Eye (tissue), 1 donor: Measurements from ENCODE around the gene SPN.
"Not testable (repeated sequence)": the region's sequence is repeated elsewhere in the genome, so short reads cannot be mapped to it uniquely, and the experiment has no call there.

Source experiments
- DNase-seq: peaks from one replicate; pipeline ENCODE4 v3.0.0-alpha.2; 2015

SPN gene

GRCh38 chr16:29680180-29680598, 17.1 kb downstream of the SPN start:
- no peak for DNase-seq

DNA sequence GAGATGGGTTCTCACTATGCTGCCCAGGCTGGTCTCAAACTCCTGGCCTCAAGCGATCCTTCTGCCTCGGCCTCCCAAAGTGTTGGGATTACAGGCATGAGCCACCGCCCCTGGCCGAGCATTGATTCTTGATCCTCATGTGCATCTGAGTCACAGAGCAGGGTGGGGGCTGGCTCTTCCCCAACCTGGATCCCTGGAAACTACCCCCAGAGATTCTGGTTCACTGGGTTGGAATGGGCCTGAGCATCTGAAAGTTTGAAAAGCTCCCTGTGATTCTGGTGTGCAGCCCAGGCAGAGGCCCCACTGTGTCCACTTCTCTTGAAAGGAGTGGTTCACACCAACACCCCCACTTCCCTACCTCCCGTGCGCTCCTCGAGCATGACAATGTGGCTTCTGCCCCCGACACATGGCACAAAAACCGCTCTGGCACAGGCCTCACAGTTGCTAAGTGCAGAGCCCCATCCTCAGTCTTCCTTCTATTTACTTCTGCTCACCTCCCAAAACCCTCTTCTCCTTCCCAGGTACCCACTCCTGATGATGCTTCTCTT, 20.6 kb downstream of the SPN start:
- DNase-seq: no peak

DNA sequence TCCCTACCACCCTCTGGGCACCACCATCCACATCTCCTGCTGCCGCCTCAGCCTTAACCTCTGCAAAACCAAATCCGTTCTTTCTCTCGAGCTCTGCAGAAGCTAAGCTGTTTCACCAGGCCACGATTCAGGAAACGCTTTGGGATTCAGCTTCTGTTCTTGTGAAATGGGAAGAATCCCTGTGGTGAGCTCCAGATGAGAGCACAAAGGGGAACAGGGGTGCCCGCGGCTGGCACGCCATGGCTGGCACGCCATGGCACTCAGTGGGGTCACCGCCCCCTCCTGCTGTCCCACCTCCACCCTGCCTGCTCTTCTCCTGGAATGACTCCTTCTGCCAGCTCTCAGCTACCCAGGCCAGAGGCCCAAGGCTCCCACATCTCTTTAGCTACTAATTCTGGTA, 21.6 kb downstream of the SPN start:
- no peak for DNase-seq

GRCh38 chr16:29686740-29687332, 23.8 kb downstream of the SPN start:
- no peak for DNase-seq

GRCh38 chr16:29687755-29688154, 24.7 kb downstream of the SPN start:
- no peak for DNase-seq

- DNase-seq: no peak
Measured at GRCh38 chr16:29688172-29688571, 25.1 kb downstream of the SPN start.

GRCh38 chr16:29689490-29690351, 26.7 kb downstream of the SPN start:
- not testable (repeated sequence) for DNase-seq

GRCh38 chr16:29692606-29693005, 29.6 kb downstream of the SPN start:
- DNase-seq: not testable (repeated sequence)

- DNase-seq: no peak
Measured at GRCh38 chr16:29694384-29695195, 31.5 kb downstream of the SPN start.

DNA sequence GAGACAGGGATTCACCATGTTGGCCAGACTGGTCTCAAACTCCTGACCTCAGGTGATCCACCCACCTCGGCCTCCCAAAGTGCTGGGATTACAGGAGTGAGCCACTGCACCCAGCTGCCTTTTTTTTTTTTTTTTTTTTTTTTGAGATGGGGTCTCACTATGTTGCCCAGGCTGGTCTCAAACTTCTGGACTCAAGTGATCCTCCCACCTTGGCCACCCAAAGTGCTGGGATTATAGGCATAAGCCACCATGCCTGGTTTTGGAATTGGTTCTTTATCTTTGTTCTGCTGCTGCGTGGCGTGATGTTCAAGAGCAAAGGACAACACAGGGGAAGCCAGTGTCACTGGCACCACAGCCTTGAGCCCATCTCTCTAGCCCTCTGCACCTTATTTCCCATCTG, 32.6 kb downstream of the SPN start:
- DNase-seq: not testable (repeated sequence)

DNA sequence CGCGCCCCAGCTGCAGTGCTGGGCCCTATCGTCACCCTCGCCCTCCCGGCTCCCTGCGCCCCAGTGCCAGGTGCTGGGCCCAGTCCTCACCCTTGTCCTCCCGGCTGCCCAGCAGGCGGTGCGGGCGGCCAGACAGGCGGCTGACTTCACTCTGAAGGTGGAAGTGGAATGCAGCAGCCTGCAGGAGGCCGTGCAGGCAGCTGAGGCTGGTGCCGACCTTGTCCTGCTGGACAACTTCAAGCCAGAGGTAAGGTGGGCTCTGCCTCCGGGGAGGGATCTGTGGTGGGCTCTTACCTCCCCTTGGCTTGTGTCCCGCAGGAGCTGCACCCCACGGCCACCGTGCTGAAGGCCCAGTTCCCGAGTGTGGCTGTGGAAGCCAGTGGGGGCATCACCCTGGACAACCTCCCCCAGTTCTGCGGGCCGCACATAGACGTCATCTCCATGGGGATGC, 33.9 kb downstream of the SPN start:
- no peak for DNase-seq

- no peak for DNase-seq
Measured at GRCh38 chr16:29697391-29697790, 34.3 kb downstream of the SPN start.

- no peak for DNase-seq
Measured at GRCh38 chr16:29698042-29698441, 35.0 kb downstream of the SPN start.

DNA sequence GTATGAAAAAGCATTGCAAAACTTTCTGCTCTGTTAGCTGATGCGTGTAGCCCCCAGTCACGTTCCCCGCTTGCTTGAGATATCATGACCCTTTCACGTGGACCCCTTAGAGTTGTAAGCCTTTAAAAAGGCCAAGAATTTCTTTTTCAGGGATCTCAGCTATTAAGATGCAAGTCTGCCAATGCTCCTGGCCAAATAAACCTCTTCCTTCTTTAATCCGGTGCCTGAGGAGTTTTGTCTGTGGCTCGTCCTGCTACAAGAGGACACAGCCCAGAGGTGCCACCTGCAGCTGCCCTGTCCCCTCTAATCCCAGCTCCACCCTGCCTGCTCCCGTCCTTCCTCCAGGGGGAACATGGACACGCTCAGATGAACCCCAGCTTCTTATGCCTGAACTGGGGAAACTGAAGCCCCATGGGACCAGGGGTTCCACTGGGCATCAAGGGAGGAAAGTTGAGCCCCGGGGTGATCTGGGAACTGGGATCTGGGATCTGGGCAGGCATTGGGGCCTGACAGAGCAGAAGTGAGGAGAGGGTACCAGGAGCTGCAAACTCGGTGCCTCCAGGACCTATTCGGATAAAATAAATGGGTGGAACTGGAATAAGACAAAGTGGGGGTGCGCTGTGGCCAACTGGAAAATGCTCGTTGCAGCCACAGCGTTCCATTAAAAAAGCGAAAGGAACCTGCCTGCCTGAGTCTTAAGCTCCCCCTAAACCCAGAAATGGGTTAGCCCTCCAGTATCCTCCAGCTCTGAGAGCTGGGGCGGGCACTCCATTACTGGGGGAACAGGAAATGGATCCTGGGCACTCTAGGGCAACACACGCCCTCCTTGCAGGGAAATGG, 35.7 kb downstream of the SPN start:
- no peak for DNase-seq

DNA sequence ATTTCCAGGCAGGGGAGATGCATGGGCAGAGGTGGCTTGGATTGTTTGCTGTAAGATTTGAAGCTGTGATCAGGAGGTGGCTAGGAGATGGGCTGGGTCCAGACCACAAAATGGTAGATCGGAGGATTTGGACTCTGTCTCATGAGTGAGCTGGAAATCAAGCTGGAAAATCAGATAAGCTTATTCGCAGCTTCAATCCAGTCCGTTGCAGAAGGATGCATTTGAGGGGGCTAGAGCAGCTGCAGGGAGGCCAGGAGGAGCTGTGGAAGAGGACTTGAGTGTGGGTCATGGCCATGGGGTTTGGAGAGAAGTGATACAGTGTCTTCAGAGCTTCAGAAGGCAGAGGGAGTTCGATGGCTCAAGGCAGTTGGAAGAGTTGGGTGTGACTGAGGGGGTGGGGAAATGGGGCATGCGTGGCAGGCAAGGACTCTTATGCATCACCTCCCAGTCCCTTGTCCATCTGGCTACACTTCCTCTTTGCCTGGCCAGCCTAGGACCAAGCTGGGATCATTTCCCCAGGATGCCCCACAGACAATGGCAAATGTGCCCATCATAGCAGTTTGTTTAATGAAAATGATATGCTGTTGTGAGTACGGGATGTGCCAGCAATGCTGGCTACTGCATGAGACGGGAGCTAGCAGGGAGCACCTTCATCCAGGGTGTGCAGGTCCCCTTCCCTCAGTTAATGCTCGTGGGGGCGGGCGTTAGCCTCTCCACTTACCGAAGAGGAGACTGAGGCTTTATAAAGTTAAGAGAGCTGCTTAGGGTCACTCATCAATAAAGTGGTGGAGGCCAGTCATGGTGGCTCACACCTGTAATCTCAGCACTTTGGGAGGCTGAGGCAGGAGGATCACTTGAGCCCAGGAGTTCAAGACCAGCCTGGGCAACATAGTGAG, 36.5 kb downstream of the SPN start:
- no peak for DNase-seq

GRCh38 chr16:29700253-29700987, 37.4 kb downstream of the SPN start:
- DNase-seq: peak; percentile 90

- DNase-seq: no peak
Measured at GRCh38 chr16:29701214-29701555, 38.1 kb downstream of the SPN start.

DNA sequence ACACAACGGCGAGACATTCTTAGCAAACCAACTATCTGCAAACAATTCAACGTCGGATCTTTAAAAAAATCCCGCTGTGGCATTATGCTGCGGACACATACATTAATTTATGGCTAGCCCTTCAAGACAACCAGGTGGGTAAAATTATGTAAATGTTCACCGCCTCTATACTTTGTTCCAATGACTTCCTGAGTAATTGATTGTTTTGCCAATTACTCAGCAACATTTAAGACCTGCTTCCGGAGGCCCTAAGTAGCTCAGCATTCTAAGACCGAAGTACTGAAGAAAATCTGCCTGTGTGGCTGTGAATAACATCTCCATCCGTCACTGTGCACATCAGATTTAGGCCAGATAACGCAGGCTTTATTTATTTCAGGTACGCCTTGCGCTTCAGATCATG, 39.2 kb downstream of the SPN start:
- no peak for DNase-seq

DNA sequence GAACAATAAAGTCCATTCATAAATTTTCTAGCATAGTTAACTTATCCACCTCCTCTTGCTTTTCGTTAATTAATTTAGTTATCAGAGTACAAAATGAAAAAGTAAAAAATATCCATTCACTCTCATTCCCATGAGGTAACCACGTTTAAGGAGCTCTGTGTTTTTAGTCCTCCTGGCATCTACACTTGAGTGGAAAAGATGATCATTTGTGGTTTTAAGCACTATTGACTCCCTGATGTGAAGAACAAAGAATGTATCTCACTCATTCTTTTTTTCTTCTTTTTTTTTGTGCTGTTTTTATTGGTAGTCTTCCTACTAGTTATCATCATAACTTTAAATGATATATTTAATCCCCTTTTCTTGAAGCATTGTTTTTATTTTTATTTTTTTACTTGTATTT, 42.0 kb downstream of the SPN start:
- DNase-seq: no peak

DNA sequence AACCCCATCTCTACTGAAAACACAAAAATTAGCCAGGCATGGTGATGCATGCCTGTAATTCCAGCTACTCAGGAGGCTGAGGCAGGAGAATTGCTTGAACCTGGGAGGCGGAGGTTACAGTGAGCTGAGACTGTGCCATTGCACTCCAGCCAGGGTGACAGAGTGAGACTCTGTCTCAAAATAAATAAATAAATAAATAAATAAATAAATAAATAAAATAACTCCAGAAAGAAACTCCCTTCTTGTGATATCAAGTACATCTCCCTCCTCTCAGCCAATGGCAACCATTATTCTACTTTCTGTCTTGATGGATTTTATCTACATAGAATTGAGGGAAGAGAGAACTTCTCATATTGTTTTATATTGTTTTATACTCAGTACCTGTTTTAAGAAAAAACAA, 44.1 kb downstream of the SPN start:
- not testable (repeated sequence) for DNase-seq
